Tongue (tissue), 2 donors: ENCODE data around the gene AURKAIP1. TPM values are rescaled to one million over a fixed set of nuclear protein-coding genes. Genes with fewer than 3 reads are reported as not detected.
"Not testable (repeated sequence)": the region's sequence is repeated elsewhere in the genome, so short reads cannot be mapped to it uniquely, and the experiment has no call there.

Experiments
- DNase-seq: peaks from one replicate; pipeline ENCODE4 v3.0.0-alpha.2; 2015
- total RNA-seq: library from RNA; depleted of rRNA; stranded (reverse); fragments of >200 nt; gene quantifications from one replicate; pipeline ENCODE4 v1.2.3, GENCODE V29; 2014

The AURKAIP1 gene
- total RNA-seq, 1 donor from 2014 or later: 75.3 TPM

- DNase-seq: not testable (repeated sequence)
Measured at GRCh38 chr1:1385339-1385738, 10.3 kb upstream of the AURKAIP1 start.

- no peak for DNase-seq
Measured at GRCh38 chr1:1381294-1381693, 6.3 kb upstream of the AURKAIP1 start.

- DNase-seq: no peak
Measured at GRCh38 chr1:1380860-1381259, 5.9 kb upstream of the AURKAIP1 start.

- no peak for DNase-seq
Measured at GRCh38 chr1:1377540-1378205, 2.7 kb upstream of the AURKAIP1 start.

- no peak for DNase-seq
Measured at GRCh38 chr1:1376551-1377226, 1.7 kb upstream of the AURKAIP1 start.

GRCh38 chr1:1374589-1374928 lies 448 bp downstream of the AURKAIP1 start:
- no peak for DNase-seq

GRCh38 chr1:1373815-1374588 lies 1.0 kb downstream of the AURKAIP1 start:
- DNase-seq: no peak

- no peak for DNase-seq
Measured at GRCh38 chr1:1373051-1373814, 1.8 kb downstream of the AURKAIP1 start.

- DNase-seq: peak; percentile 74
Measured at GRCh38 chr1:1371746-1372711, 3.0 kb downstream of the AURKAIP1 start.

GRCh38 chr1:1371364-1371745 lies 3.7 kb downstream of the AURKAIP1 start:
- no peak for DNase-seq

GRCh38 chr1:1370771-1371300 lies 4.2 kb downstream of the AURKAIP1 start:
- DNase-seq: no peak

GRCh38 chr1:1370094-1370493 lies 4.9 kb downstream of the AURKAIP1 start:
- DNase-seq: not testable (repeated sequence)

- DNase-seq: no peak
Measured at GRCh38 chr1:1367315-1367714, 7.7 kb downstream of the AURKAIP1 start.

- DNase-seq: no peak
Measured at GRCh38 chr1:1366699-1367066, 8.3 kb downstream of the AURKAIP1 start.

- DNase-seq: no peak
Measured at GRCh38 chr1:1365875-1366698, 8.9 kb downstream of the AURKAIP1 start.

- DNase-seq: no peak
Measured at GRCh38 chr1:1364266-1364665, 10.7 kb downstream of the AURKAIP1 start.

GRCh38 chr1:1361982-1362423 lies 13.0 kb downstream of the AURKAIP1 start:
- peak; percentile 69 for DNase-seq

- no peak for DNase-seq
Measured at GRCh38 chr1:1361233-1361981, 13.6 kb downstream of the AURKAIP1 start.

GRCh38 chr1:1360506-1361169 lies 14.4 kb downstream of the AURKAIP1 start:
- peak; percentile 48 for DNase-seq
